Effector CD4-positive, alpha-beta T cell (primary cell): ENCODE measurements around the gene CSNK2A2.

Experiments
- DNase-seq: peaks from one replicate; pipeline ENCODE4 v3.0.0-alpha.2; 2020

The CSNK2A2 gene

GRCh38 chr16:58109330-58109729, 88.6 kb downstream of the CSNK2A2 start:
- DNase-seq: no peak
